22Rv1 (cell line): ENCODE results near the gene PLEKHG7.

ENCODE experiments used
- H3K27ac ChIP-seq: fragments of 450-650 bp; 2 replicates; pipeline ENCODE4 v1.5.1; 2017
- ZFX ChIP-seq: fragments of 450-650 bp; IDR thresholded peaks from 2 replicates; pipeline ENCODE4 v1.6.1; 2017; ENCODE audit warnings: antibody characterized with exemption, borderline replicate concordance
- TF ChIP-seq, protein P1 (sequence below): fragments of 450-650 bp; IDR thresholded peaks from 2 replicates; pipeline ENCODE4 v1.5.1; 2017; ENCODE audit warnings: mild to moderate bottlenecking

The PLEKHG7 gene

GRCh38 chr12:92722897-92723296, 20.1 kb downstream of the PLEKHG7 start:
- H3K27ac ChIP-seq, result no peak overlapping the region
- no peak for TF ChIP-seq ZFX
- TF ChIP-seq, protein P1, sequence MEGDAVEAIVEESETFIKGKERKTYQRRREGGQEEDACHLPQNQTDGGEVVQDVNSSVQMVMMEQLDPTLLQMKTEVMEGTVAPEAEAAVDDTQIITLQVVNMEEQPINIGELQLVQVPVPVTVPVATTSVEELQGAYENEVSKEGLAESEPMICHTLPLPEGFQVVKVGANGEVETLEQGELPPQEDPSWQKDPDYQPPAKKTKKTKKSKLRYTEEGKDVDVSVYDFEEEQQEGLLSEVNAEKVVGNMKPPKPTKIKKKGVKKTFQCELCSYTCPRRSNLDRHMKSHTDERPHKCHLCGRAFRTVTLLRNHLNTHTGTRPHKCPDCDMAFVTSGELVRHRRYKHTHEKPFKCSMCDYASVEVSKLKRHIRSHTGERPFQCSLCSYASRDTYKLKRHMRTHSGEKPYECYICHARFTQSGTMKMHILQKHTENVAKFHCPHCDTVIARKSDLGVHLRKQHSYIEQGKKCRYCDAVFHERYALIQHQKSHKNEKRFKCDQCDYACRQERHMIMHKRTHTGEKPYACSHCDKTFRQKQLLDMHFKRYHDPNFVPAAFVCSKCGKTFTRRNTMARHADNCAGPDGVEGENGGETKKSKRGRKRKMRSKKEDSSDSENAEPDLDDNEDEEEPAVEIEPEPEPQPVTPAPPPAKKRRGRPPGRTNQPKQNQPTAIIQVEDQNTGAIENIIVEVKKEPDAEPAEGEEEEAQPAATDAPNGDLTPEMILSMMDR, result no peak

- no peak overlapping the region for H3K27ac ChIP-seq
- TF ChIP-seq, protein P1, result no peak
- TF ChIP-seq ZFX, result no peak
These were observed 24.1 kb downstream of the PLEKHG7 start for GRCh38 chr12:92726850-92727249.

DNA sequence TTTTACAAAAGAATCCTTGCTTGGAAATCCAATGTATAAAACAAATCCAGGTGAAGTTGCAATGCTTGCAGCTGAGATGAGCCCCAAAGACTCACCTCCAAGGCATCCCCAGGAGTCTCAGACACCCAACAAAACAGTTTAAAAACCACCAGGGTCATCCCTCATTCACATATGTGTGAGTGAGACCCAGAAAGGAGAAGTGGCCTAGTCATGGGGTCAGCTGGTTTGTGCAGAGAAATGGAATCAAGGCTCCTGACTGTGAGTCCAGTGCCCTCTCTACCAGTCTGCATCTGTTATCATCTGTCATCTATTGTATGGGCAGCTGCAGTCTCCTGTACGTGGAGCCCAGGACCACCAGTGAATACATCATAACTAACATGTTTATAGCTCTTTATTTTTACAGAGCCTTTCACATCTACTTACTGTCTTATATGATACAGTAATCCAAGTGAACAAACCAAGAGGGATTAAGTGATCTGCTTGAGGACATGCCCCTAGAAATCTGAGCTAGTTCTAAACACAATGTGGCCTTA, 27.1 kb downstream of the PLEKHG7 start:
- no peak for TF ChIP-seq ZFX
- TF ChIP-seq, protein P1, result no peak
- H3K27ac ChIP-seq, result no peak overlapping the region

DNA sequence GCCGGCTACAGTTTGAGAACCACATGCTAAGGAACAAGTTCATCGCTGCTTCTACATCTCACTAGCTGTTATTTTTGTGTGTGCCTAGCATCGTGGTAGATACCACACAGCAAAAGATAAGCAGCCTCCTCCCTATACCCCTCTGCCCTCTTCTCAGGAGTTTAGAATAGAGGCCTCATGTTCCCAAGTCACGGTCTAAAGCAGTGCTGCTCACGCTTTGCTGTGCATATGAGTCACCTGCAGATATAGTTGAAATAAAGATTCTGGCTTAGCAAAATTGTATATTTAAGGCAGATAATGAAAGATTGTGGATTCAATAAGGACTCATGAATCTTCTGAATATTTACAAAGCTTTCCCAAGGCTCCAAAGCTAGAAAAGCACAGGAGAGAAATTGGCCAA, 28.0 kb downstream of the PLEKHG7 start:
- H3K27ac ChIP-seq, result no peak overlapping the region
- no peak for TF ChIP-seq ZFX
- TF ChIP-seq, protein P1, result no peak

DNA sequence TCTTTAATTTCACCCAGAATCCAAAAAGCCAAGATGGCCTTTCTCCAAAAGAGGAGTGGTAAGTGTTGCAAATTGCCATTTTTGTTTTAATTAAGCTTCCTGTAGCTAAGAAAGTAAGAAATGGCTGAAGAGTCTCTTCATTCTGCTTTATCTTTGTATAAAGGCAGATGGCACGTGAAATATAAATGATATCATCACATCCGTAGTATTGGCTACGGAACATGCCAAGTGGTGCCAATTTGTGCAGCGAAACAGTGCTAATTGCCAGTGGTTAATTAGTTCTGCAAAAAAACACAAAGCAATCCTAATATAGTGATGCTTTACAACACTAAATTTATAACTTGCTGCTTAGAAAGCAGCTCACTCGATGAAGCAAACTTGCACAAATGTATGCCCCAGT, 29.4 kb downstream of the PLEKHG7 start:
- no peak overlapping the region for H3K27ac ChIP-seq

DNA sequence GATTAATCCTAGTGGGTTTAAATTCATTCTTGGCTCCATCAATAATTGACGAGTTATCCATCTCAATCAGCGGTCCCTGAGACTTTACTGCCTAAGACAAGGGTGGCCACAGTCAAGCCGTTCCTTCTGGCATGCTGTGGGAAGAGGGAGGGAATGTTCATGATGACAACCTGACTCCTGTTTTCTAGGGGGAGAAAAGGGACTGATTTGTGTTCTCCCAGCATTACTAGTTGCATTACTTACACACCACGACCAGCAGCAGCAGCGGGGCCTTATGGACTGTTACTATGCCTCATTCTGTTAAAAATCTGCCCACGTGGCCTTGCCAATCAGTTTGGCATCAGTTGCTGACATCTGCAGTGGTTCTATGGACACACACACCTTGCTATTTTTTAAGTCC, 29.9 kb downstream of the PLEKHG7 start:
- TF ChIP-seq ZFX, result no peak
- TF ChIP-seq, protein P1, result no peak
- H3K27ac ChIP-seq, result no peak overlapping the region

More for the DNA sequence above, 29.4 kb downstream of the PLEKHG7 start:
- no peak for TF ChIP-seq ZFX
- TF ChIP-seq, protein P1, result no peak

GRCh38 chr12:92733181-92733580, 30.4 kb downstream of the PLEKHG7 start:
- TF ChIP-seq, protein P1, result no peak
- TF ChIP-seq ZFX, result no peak
- H3K27ac ChIP-seq, result no peak overlapping the region
